Measurements from ENCODE around the gene DHDDS.

- TF ChIP-seq, protein P1, sequence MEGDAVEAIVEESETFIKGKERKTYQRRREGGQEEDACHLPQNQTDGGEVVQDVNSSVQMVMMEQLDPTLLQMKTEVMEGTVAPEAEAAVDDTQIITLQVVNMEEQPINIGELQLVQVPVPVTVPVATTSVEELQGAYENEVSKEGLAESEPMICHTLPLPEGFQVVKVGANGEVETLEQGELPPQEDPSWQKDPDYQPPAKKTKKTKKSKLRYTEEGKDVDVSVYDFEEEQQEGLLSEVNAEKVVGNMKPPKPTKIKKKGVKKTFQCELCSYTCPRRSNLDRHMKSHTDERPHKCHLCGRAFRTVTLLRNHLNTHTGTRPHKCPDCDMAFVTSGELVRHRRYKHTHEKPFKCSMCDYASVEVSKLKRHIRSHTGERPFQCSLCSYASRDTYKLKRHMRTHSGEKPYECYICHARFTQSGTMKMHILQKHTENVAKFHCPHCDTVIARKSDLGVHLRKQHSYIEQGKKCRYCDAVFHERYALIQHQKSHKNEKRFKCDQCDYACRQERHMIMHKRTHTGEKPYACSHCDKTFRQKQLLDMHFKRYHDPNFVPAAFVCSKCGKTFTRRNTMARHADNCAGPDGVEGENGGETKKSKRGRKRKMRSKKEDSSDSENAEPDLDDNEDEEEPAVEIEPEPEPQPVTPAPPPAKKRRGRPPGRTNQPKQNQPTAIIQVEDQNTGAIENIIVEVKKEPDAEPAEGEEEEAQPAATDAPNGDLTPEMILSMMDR (IDR thresholded peaks at IDR 0.05), result no peak
- no peak for TF ChIP-seq EP300 (IDR thresholded peaks at IDR 0.05)
These were observed 37.4 kb downstream of the DHDDS start for GRCh38 chr1:26469558-26469957.
